ENCODE measurements around the gene MBD6.
"Not testable (repeated sequence)": the region's sequence is repeated elsewhere in the genome, so short reads cannot be mapped to it uniquely, and the experiment has no call there.

GRCh38 chr12:57513677-57514076 lies 8.9 kb upstream of the MBD6 start:
- not testable (repeated sequence) for TF ChIP-seq CTCF (IDR thresholded peaks at IDR 0.05; ENCODE audit: low read length); EZH2 (optimal IDR thresholded peaks at IDR 0.05; ENCODE audit: low read depth, low read length); EZH2phosphoT487 (IDR thresholded peaks at IDR 0.05; ENCODE audit: low read length)

Measured in MM.1S (cell line).